ENCODE results near the gene CIAO2A. TPM values are rescaled to one million over a fixed set of nuclear protein-coding genes. Genes with fewer than 3 reads are reported as not detected.

Gene CIAO2A
- total RNA-seq, 4 donors from 2014 or later = 22.9 to 46.9 (median 32.7) TPM

DNA sequence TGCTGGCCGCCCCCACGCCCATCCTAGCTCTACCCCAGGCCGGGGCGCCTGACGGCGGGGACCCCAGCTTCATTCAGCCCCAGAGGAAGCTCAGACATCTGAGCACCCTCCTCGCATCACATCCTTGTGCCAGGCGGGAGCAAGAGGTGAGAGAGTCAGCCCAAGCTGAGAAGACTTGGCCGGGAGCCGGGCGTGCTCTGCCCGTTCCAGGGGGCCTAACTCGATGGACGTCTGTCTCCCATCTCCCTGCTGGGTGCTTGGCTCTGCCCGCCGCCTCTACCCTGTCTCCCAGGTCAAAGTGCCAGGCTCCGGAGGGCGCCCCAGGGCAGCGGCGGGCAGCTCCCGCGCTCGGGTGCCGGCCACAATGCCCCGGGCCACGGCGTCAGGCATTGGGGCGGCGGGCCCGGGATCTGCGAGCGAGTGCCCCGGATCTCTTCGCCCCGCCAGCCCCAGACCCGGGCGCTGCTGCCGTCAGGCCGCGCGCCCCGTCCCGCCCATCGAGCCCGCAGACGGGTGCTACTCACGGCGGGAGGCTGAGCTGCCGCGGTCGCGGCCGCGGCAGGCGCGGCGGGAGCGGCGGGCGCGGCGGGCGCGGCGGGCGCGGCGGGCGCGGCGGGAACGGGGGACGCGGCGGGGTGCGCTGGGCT is 47.7 kb downstream of the CIAO2A start:
- Histone ChIP-seq H3K4me3 (peak overlapping the region; percentile 38 to 72 (median 44)), H3K36me3 (no peaks in the 10 kb centered on the region), H3K27ac (peak overlapping the region in 2 of 4 donors; percentile 78 to 81), H3K27me3 (peaks cover 0 to 12% of the 10 kb centered on the region in 2 donors), H3K4me1 (peaks cover 0 to 34% (median 9%) of the 10 kb centered on the region in 4 donors), H3K9me3 (no peaks in the 10 kb centered on the region)
- WGBS, 2 donors = 34 to 36% methylated on average over 14 to 22 of the region's 76 CpGs
- TF ChIP-seq, protein P1, sequence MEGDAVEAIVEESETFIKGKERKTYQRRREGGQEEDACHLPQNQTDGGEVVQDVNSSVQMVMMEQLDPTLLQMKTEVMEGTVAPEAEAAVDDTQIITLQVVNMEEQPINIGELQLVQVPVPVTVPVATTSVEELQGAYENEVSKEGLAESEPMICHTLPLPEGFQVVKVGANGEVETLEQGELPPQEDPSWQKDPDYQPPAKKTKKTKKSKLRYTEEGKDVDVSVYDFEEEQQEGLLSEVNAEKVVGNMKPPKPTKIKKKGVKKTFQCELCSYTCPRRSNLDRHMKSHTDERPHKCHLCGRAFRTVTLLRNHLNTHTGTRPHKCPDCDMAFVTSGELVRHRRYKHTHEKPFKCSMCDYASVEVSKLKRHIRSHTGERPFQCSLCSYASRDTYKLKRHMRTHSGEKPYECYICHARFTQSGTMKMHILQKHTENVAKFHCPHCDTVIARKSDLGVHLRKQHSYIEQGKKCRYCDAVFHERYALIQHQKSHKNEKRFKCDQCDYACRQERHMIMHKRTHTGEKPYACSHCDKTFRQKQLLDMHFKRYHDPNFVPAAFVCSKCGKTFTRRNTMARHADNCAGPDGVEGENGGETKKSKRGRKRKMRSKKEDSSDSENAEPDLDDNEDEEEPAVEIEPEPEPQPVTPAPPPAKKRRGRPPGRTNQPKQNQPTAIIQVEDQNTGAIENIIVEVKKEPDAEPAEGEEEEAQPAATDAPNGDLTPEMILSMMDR (IDR thresholded peaks at IDR 0.05) = no peak
- TF ChIP-seq POLR2A (IDR thresholded peaks at IDR 0.05) (no peak), EP300 (IDR thresholded peaks at IDR 0.05) (no peak)
- DNase-seq (ENCODE audit: low spot score in 2 of 2) = no peak

- no peaks in the 10 kb centered on the region for H3K9me3 ChIP-seq
- peaks cover 0 to 12% of the 10 kb centered on the region in 2 donors for H3K27me3 ChIP-seq
- WGBS, 2 donors = 87 to 88% methylated on average over 3 to 5 of the region's 5 CpGs
- H3K4me1 ChIP-seq = peaks cover 0 to 26% (median 9%) of the 10 kb centered on the region in 4 donors
- peak overlapping the region in 2 of 4 donors; percentile 35 to 81 for H3K27ac ChIP-seq
- DNase-seq (ENCODE audit: low spot score in 2 of 2) = no peak
- TF ChIP-seq EP300 (IDR thresholded peaks at IDR 0.05) (no peak), POLR2A (IDR thresholded peaks at IDR 0.05) (no peak)
- TF ChIP-seq, protein P1 (IDR thresholded peaks at IDR 0.05) = no peak
- no peaks in the 10 kb centered on the region for H3K36me3 ChIP-seq
- H3K4me3 ChIP-seq = peak overlapping the region in 2 of 4 donors; percentile 47 to 72
These were observed 48.6 kb downstream of the CIAO2A start for GRCh38 chr15:64045101-64045435.

DNA sequence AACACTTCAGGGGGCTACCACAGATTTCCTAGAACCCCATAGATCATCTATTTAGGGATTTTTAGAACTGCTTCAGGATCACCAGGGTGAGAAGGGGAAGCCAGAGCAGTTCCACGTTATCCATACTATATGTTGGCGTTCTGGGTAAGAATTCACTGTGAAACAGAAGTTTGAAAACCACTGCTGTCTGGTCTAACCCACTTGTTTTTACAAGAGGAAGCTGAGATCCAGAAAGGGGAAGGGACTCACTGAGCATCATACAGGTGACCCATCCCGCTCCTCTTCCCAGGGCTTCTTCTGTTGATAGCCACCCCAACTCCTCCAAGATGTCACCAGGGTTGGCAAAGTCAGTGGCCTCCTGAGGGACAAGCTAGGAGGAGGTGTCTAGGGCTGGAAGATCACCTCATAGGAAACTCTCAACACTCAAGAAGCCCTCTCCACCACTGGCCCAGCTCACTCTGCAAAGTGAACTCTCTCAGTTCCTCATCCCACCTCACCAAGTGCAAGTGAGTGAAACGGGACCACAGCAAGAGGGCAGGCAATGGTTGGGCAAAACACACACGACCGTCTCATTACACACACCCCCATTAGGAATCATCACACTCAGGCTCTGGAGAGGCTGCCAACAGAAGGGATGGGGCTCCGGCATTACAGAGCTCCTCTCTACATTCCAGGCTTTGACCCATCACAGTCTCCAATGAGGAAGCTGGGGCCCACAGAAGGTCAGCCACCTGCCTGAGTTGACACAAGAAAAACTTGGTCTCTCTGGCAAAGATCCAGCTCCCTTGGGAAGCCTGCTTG is 49.1 kb downstream of the CIAO2A start:
- WGBS, 2 donors = 69 to 75% methylated on average over 7 of the region's 7 CpGs
- Histone ChIP-seq H3K27me3 (peaks cover 0 to 12% of the 10 kb centered on the region in 2 donors), H3K4me1 (peaks cover 0 to 25% (median 9%) of the 10 kb centered on the region in 4 donors), H3K27ac (peak overlapping the region in 2 of 4 donors; percentile 35 to 81), H3K4me3 (peak overlapping the region in 2 of 4 donors; percentile 0 to 72), H3K9me3 (no peaks in the 10 kb centered on the region), H3K36me3 (no peaks in the 10 kb centered on the region)
- TF ChIP-seq POLR2A (IDR thresholded peaks at IDR 0.05) (no peak), EP300 (IDR thresholded peaks at IDR 0.05) (no peak)
- TF ChIP-seq, protein P1 (IDR thresholded peaks at IDR 0.05) = no peak
- no peak for DNase-seq (ENCODE audit: low spot score in 2 of 2)

- Histone ChIP-seq H3K4me1 (peaks cover 0 to 7% (median 0%) of the 10 kb centered on the region in 4 donors), H3K9me3 (no peaks in the 10 kb centered on the region), H3K27ac (no peak overlapping the region), H3K4me3 (no peak overlapping the region), H3K36me3 (peaks cover 0 to 11% (median 0%) of the 10 kb centered on the region in 3 donors), H3K27me3 (no peaks in the 10 kb centered on the region)
- no peak for DNase-seq (ENCODE audit: low spot score in 2 of 2)
- 88 to 98% methylated on average over 4 of the region's 4 CpGs for WGBS, 2 donors
- TF ChIP-seq POLR2A (IDR thresholded peaks at IDR 0.05) (no peak), EP300 (IDR thresholded peaks at IDR 0.05) (no peak)
- TF ChIP-seq, protein P1 (IDR thresholded peaks at IDR 0.05) = no peak
These were observed 54.6 kb downstream of the CIAO2A start for GRCh38 chr15:64038878-64039610.

All from tibial nerve (tissue), 4 donors.